GM23248 (cell line): Measurements from ENCODE around the gene MVD.

ENCODE experiments used
- EZH2 ChIP-seq: fragments of 200-600 bp; sonication (generic); IDR thresholded peaks from 2 replicates; pipeline ENCODE4 v1.6.1; 2018; ENCODE audit warnings: antibody characterized with exemption, mild to moderate bottlenecking; ENCODE audit not compliant: insufficient read depth, poor library complexity, severe bottlenecking
- EZH2phosphoT487 ChIP-seq: fragments of 200-600 bp; sonication (generic); IDR thresholded peaks from 2 replicates; pipeline ENCODE4 v1.6.1; 2018; ENCODE audit warnings: antibody characterized with exemption, moderate library complexity, mild to moderate bottlenecking, low read depth; ENCODE audit not compliant: insufficient read depth

- no peak for TF ChIP-seq EZH2
- no peak for TF ChIP-seq EZH2phosphoT487
These were observed 43.8 kb downstream of the MVD start for GRCh38 chr16:88618956-88619667.
